WTC11 (cell line): ENCODE measurements around the gene CNTRL. TPM values are rescaled to one million over a fixed set of nuclear protein-coding genes. Genes with fewer than 3 reads are reported as not detected.

Experiments used
- ATAC-seq: fragments of 200-7000 bp; cut with Tn5 transposase; 2 replicates; pipeline ENCODE4 v1.10.0; 2021; ENCODE audit warnings: mild to moderate bottlenecking, moderate library complexity
- CTCF ChIA-PET: fragments of 300-600 bp; sonication (Branson Sonifier 250); formaldehyde crosslinking; loops from one replicate; lab custom pipeline; 2021; ENCODE audit warnings: antibody characterized with exemption; lab: Charles Lee
- POLR2A ChIA-PET: fragments of 350-600 bp; sonication (Branson Sonifier 250); formaldehyde crosslinking; loops from one replicate; lab custom pipeline; 2021; ENCODE audit warnings: antibody characterized with exemption; lab: Charles Lee
- DNase-seq: peaks from one replicate; pipeline ENCODE4 v3.0.0; 2021; ENCODE audit warnings: low spot score
- H3K27ac Mint-ChIP-seq: 2 replicates; pipeline ENCODE4 v1.8.0; 2021; ENCODE audit warnings: mixed read lengths
- H3K27me3 Mint-ChIP-seq: 2 replicates; pipeline ENCODE4 v1.8.0; 2021; ENCODE audit warnings: low read depth, mild to moderate bottlenecking, moderate library complexity, mixed read lengths
- H3K36me3 Mint-ChIP-seq: 2 replicates; pipeline ENCODE4 v1.8.0; 2021; ENCODE audit warnings: mixed read lengths
- H3K4me1 Mint-ChIP-seq: 2 replicates; pipeline ENCODE4 v1.8.0; 2022; ENCODE audit warnings: mixed read lengths
- H3K4me3 Mint-ChIP-seq: 2 replicates; pipeline ENCODE4 v1.8.0; 2021; ENCODE audit warnings: mild to moderate bottlenecking, moderate library complexity, mixed read lengths
- H3K9me3 Mint-ChIP-seq: 2 replicates; pipeline ENCODE4 v1.8.0; 2021; ENCODE audit warnings: mixed read lengths
- E2F1 ChIP-seq: sonication (generic); formaldehyde crosslinking; IDR thresholded peaks from 2 replicates; pipeline ENCODE4 v1.8.0; 2022; ENCODE audit warnings: mild to moderate bottlenecking, missing genetic modification reagents
- E2F5 ChIP-seq: sonication (generic); formaldehyde crosslinking; IDR thresholded peaks from 2 replicates; pipeline ENCODE4 v1.8.1; 2022; ENCODE audit warnings: mild to moderate bottlenecking, moderate library complexity, missing genetic modification reagents
- HMGA2 ChIP-seq: fragments of 250-450 bp; sonication (Bioruptor Pico); IDR thresholded peaks from 2 replicates; pipeline ENCODE4 v1.4.0; 2021; ENCODE audit warnings: mild to moderate bottlenecking, moderate library complexity
- MXD4 ChIP-seq: fragments of 250-450 bp; sonication (Bioruptor Pico); IDR thresholded peaks from 2 replicates; pipeline ENCODE4 v1.8.0; 2021; ENCODE audit warnings: mild to moderate bottlenecking, moderate library complexity, borderline replicate concordance
- PREB ChIP-seq: sonication (generic); formaldehyde crosslinking; IDR thresholded peaks from 2 replicates; pipeline ENCODE4 v1.8.1; 2022; ENCODE audit warnings: mild to moderate bottlenecking, missing genetic modification reagents, moderate library complexity, borderline replicate concordance
- STAT6 ChIP-seq: sonication (generic); formaldehyde crosslinking; conservative IDR thresholded peaks from 2 replicates; pipeline ENCODE4 v1.8.1; 2023; ENCODE audit warnings: mild to moderate bottlenecking, low read depth, missing genetic modification reagents, moderate library complexity
- ZNF281 ChIP-seq: sonication (generic); formaldehyde crosslinking; IDR thresholded peaks from 2 replicates; pipeline ENCODE4 v1.8.0; 2023; ENCODE audit warnings: mild to moderate bottlenecking, missing genetic modification reagents
- ZNF425 ChIP-seq: fragments of 250-450 bp; sonication (Bioruptor Pico); conservative IDR thresholded peaks from 2 replicates; pipeline ENCODE4 v1.9.0; 2021; ENCODE audit warnings: mild to moderate bottlenecking
- ZNF512 ChIP-seq: sonication (generic); formaldehyde crosslinking; IDR thresholded peaks from 2 replicates; pipeline ENCODE4 v1.8.1; 2022; ENCODE audit warnings: missing genetic modification reagents, borderline replicate concordance
- total RNA-seq: library from RNA; stranded (reverse); gene quantifications from 3 replicates; pipeline ENCODE4 v1.2.3, GENCODE V29; 2021

Gene CNTRL
- total RNA-seq, 1 experiment from 2014 or later: 13.3 TPM

GRCh38 chr9:121217609-121218292 lies 143.0 kb downstream of the CNTRL start:
- no peak for DNase-seq
- CTCF ChIA-PET: interaction anchor here (1.2 to 1.5 kb wide), 3 partner anchors 51 to 102 kb away, joined by 3 to 5 read pairs (median 3); partner anchors contain the start of gene GSN
- peaks cover 42% of the 10 kb centered on the region for H3K4me1 Mint-ChIP-seq
- TF ChIP-seq E2F1 (CRISPR knock-in tag) (no peak), STAT6 (CRISPR knock-in tag) (no peak), HMGA2 (peak; percentile 91), MXD4 (CRISPR knock-in tag) (no peak), E2F5 (CRISPR knock-in tag) (no peak)
- no peak overlapping the region for H3K27ac Mint-ChIP-seq
- no peak for ATAC-seq
- POLR2A ChIA-PET: interaction anchor here (0.8 kb wide), 1 partner anchor 72 kb away, joined by 3 read pairs; no protein-coding TSS in a partner anchor
- no peak overlapping the region for H3K4me3 Mint-ChIP-seq
- H3K36me3 Mint-ChIP-seq: no peaks in the 10 kb centered on the region
- H3K27me3 Mint-ChIP-seq: peaks cover 7% of the 10 kb centered on the region; the same call in 1 of the 2 replicates
- no peaks in the 10 kb centered on the region for H3K9me3 Mint-ChIP-seq

- POLR2A ChIA-PET: interaction anchor here (0.8 kb wide), 1 partner anchor 71 kb away, joined by 3 read pairs; no protein-coding TSS in a partner anchor
- ATAC-seq: no peak
- H3K4me1 Mint-ChIP-seq: peaks cover 44% of the 10 kb centered on the region
Observed at GRCh38 chr9:121218357-121219027, 143.7 kb downstream of the CNTRL start.

More at GRCh38 chr9:121218357-121219027, 143.7 kb downstream of the CNTRL start:
- TF ChIP-seq PREB (CRISPR knock-in tag): no peak
- no peak for TF ChIP-seq ZNF512 (CRISPR knock-in tag)
- no peak for TF ChIP-seq ZNF425 (CRISPR knock-in tag)
- TF ChIP-seq ZNF281: no peak
- Mint-ChIP-seq H3K27ac (no peak overlapping the region), H3K9me3 (no peaks in the 10 kb centered on the region), H3K4me3 (no peak overlapping the region), H3K36me3 (no peaks in the 10 kb centered on the region), H3K27me3 (peaks cover 7% of the 10 kb centered on the region; the same call in 1 of the 2 replicates)
- CTCF ChIA-PET: interaction anchor here (1.2 to 1.5 kb wide), 3 partner anchors 50 to 101 kb away, joined by 3 to 5 read pairs (median 3); partner anchors contain the start of gene GSN
- DNase-seq: no peak
